K562 (cell line): Measurements from ENCODE around the gene RASSF3. TPM values are rescaled to one million over a fixed set of nuclear protein-coding genes. Genes with fewer than 3 reads are reported as not detected.

Experiments
- ATAC-seq: fragments of 200-7000 bp; cut with Tn5 transposase; 3 replicates; pipeline ENCODE4 v1.9.1; 2020; ENCODE audit warnings: moderate library complexity
- BruUV-seq: library from RNA; stranded (reverse); fragments of 400-500 nt; replicated peaks from 2 replicates; lab custom pipeline; 2021; lab: Mats Ljungman, UMichigan
- CTCF ChIA-PET: fragments of 300-600 bp; formaldehyde crosslinking; extraction: SDS; loops from one replicate; lab custom pipeline; 2021; ENCODE audit warnings: low intra/inter-chr PET ratio; lab: Yijun Ruan, JAX
- POLR2A ChIA-PET: fragments of 300-600, 350-650 bp; sonication (Branson Sonifier 250); formaldehyde crosslinking; extraction: SDS; loops from one replicate; lab custom pipeline; 2021; ENCODE audit warnings: antibody characterized with exemption, inconsistent platforms; lab: Yijun Ruan, JAX
- DNase-seq, 4 experiments: peaks; one replicate each; pipeline versions ENCODE4 v3.0.0 to v3.0.0-alpha.2; 2011 to 2018; ENCODE audit warnings: low spot score in 3 of 4, mixed read lengths in 3 of 4; ENCODE audit errors: extremely low read depth in 1 of 4
- FAIRE-seq: peaks from 2 replicates; lab custom pipeline; 2011; peaks lifted over from hg19 to GRCh38; lab: Jason Lieb, UNC
- H2AFZ ChIP-seq: 2 replicates; pipeline ENCODE4 v1.6.0; 2011; ENCODE audit warnings: low read depth, low read length, control low read depth, inconsistent platforms
- H3K27ac ChIP-seq: fragments of 200-600 bp; 3 replicates; pipeline ENCODE4 v1.8.0; 2011; ENCODE audit warnings: low read depth, mild to moderate bottlenecking, control low read depth, inconsistent platforms, low read length, moderate library complexity, mixed read lengths; ENCODE audit errors: extremely low read depth
- H3K27me3 ChIP-seq, 2 experiments: fragments of 300-600 bp in 1 of 2; 2 replicates in 1 of 2; 3 replicates in 1 of 2; pipeline versions ENCODE4 v1.6.0 to v1.8.0; 2011; ENCODE audit warnings: inconsistent platforms in 2 of 2, low read length in 2 of 2, mild to moderate bottlenecking in 1 of 2, mixed read lengths in 1 of 2, moderate library complexity in 1 of 2; ENCODE audit not compliant: control insufficient read depth in 2 of 2, insufficient read depth in 2 of 2
- H3K36me3 ChIP-seq: fragments of 300-600 bp; 3 replicates; pipeline ENCODE4 v1.8.0; 2011; ENCODE audit warnings: mild to moderate bottlenecking, low read length, inconsistent platforms; ENCODE audit not compliant: control insufficient read depth, insufficient read depth
- H3K4me1 ChIP-seq, 2 experiments: fragments of 200-600 bp in 1 of 2; replicated peaks in 1 of 2; 2 replicates in 1 of 2; 3 replicates in 1 of 2; pipeline versions ENCODE4 v1.5.1 to v1.8.0; 2011; ENCODE audit warnings: inconsistent platforms in 2 of 2, low read length in 2 of 2, mild to moderate bottlenecking in 1 of 2, mixed read lengths in 1 of 2, moderate library complexity in 1 of 2; ENCODE audit not compliant: control insufficient read depth in 2 of 2, insufficient read depth in 2 of 2
- H3K4me2 ChIP-seq: 2 replicates; pipeline ENCODE4 v1.6.1; 2011; ENCODE audit warnings: low read length, control low read depth, inconsistent platforms, mixed read lengths; ENCODE audit not compliant: insufficient read depth
- H3K4me3 ChIP-seq: fragments of 200-600 bp; sonication (generic), shearing (Covaris generic); 2 replicates; pipeline ENCODE4 v1.5.1; 2016; ENCODE audit warnings: control low read depth, inconsistent platforms
- H3K79me2 ChIP-seq: fragments of 200-600 bp; 3 replicates; pipeline ENCODE4 v1.8.0; 2011; ENCODE audit warnings: low read length, inconsistent platforms; ENCODE audit not compliant: control insufficient read depth, insufficient read depth
- H3K9ac ChIP-seq, 2 experiments: 2 replicates each; pipeline versions ENCODE4 v1.6.0 to v1.6.1; 2011; ENCODE audit warnings: low read depth in 2 of 2, low read length in 2 of 2, control low read depth in 1 of 2, inconsistent platforms in 1 of 2, mild to moderate bottlenecking in 1 of 2, mixed read lengths in 1 of 2; ENCODE audit not compliant: insufficient read depth in 1 of 2
- H3K9me1 ChIP-seq: one replicate; pipeline ENCODE4 v1.6.0; 2011; ENCODE audit warnings: inconsistent platforms, mild to moderate bottlenecking, low read length, moderate library complexity; ENCODE audit not compliant: control insufficient read depth, insufficient read depth
- H3K9me3 ChIP-seq: replicated peaks from 2 replicates; pipeline ENCODE4 v1.5.1; 2011; ENCODE audit warnings: low read depth, low read length, inconsistent platforms; ENCODE audit not compliant: control insufficient read depth, insufficient read depth
- H4K20me1 ChIP-seq: replicated peaks from 2 replicates; pipeline ENCODE4 v1.6.1; 2011; ENCODE audit warnings: low read length, inconsistent platforms, mixed read lengths; ENCODE audit not compliant: control insufficient read depth, insufficient read depth
- CBX8 ChIP-seq: fragments of 200-600 bp; sonication (generic); IDR thresholded peaks from 2 replicates; pipeline ENCODE4 v1.6.1; 2012; ENCODE audit warnings: borderline replicate concordance, mixed run types, low read depth, mild to moderate bottlenecking, moderate library complexity, mixed read lengths, low read length, control low read depth, inconsistent platforms; ENCODE audit not compliant: poor library complexity, severe bottlenecking; ENCODE audit errors: extremely low read depth
- XRCC3 ChIP-seq: fragments of 450-650 bp; IDR thresholded peaks from 2 replicates; pipeline ENCODE4 v1.6.1; 2017; ENCODE audit warnings: mild to moderate bottlenecking, moderate library complexity
- ZNF239 ChIP-seq: fragments of 250-450 bp; sonication (Bioruptor Pico); IDR thresholded peaks from 2 replicates; pipeline ENCODE4 v1.4.0; 2020; ENCODE audit warnings: mild to moderate bottlenecking
- ZNF384 ChIP-seq: IDR thresholded peaks from 2 replicates; pipeline ENCODE4 v1.6.1; 2012; ENCODE audit warnings: low read depth, low read length, improper control_type of control experiment
- WGBS: fragments of 100-300 bp; shearing (Covaris generic); methylation state at CpG from one replicate; pipeline ENCODE4 v1.1.6; 2016; ENCODE audit warnings: low coverage, mixed read lengths; ENCODE audit not compliant: insufficient coverage; ENCODE audit errors: missing lambda C conversion rate; 5-methylcytosine and 5-hydroxymethylcytosine counted together
- in situ Hi-C: fragments of 300-500 bp; cut with MboI; formaldehyde crosslinking; loops from 4 replicates; pipeline ENCODE4 v1.15.0; 2018; ENCODE audit warnings: inconsistent platforms, mixed read lengths
- intact Hi-C: fragments of 100-400 bp; cut with micrococcal nuclease; formaldehyde crosslinking; loops from 2 replicates; pipeline ENCODE4 v1.14.2; 2022
- polyA plus RNA-seq, 8 experiments: library from polyadenylated mRNA; depleted of rRNA in 4 of 8; stranded (reverse) in 5 of 8; unstranded in 3 of 8; fragments of >200 nt; fragmentation: Nextera tagmentation in 2 of 8; fragmentation: Illumina TruSeq in 1 of 8; extraction: Ambion mirVana in 2 of 8; extraction: Trizol in 1 of 8; gene quantifications; 2 replicates each; pipeline versions ENCODE4 v1.2.1 to v1.2.3, GENCODE V29; 2011 to 2014; ENCODE audit warnings: inconsistent platforms in 1 of 8, missing spikeins in 1 of 8
- total RNA-seq, 7 experiments: library from RNA; depleted of rRNA in 6 of 7; stranded (reverse); fragments of >200 nt in 6 of 7; fragmentation: Illumina TruSeq in 2 of 7; extraction: Trizol in 2 of 7; gene quantifications; 2 replicates each; pipeline versions ENCODE4 v1.2.1 to v1.2.3, GENCODE V29; 2011 to 2021; ENCODE audit warnings: low replicate concordance in 1 of 7
- TF ChIP-seq, protein P1 (sequence below): sonication (generic); IDR thresholded peaks from 2 replicates; pipeline ENCODE4 v1.6.1; 2016

RASSF3 gene
- total and polyA plus RNA-seq, 9 of the 15 experiments (the other 6 are each of a cell fraction or from before 2014, with no cell fraction given), result 3.7 to 39.2 (median 20.2) TPM

- BruUV-seq, result no TSS peak
- no peak overlapping the region for H3K27ac ChIP-seq
- in situ Hi-C loops (no loop called here), intact Hi-C loops (no loop called here)
- no peak overlapping the region for H2AFZ ChIP-seq
- H3K27me3 ChIP-seq, result no peaks in the 10 kb centered on the region
- peaks cover 60% of the 10 kb centered on the region for H3K36me3 ChIP-seq
- WGBS, result 51% methylated on average over 5 of the region's 5 CpGs
- no peak overlapping the region for H3K9ac ChIP-seq
- H3K4me2 ChIP-seq, result no peak overlapping the region
- H3K79me2 ChIP-seq, result no peaks in the 10 kb centered on the region
- no peaks in the 10 kb centered on the region for H4K20me1 ChIP-seq
- ChIA-PET CTCF (no interaction called here), POLR2A (no interaction called here)
- no peak overlapping the region for H3K4me3 ChIP-seq
- H3K4me1 ChIP-seq, result no peaks in the 10 kb centered on the region
- H3K9me1 ChIP-seq, result no peaks in the 10 kb centered on the region
- FAIRE-seq (no peak), ATAC-seq (no peak), DNase-seq (no peak)
- H3K9me3 ChIP-seq, result no peaks in the 10 kb centered on the region
- no peak for TF ChIP-seq XRCC3
- no peak for TF ChIP-seq CBX8
- TF ChIP-seq, protein P1, sequence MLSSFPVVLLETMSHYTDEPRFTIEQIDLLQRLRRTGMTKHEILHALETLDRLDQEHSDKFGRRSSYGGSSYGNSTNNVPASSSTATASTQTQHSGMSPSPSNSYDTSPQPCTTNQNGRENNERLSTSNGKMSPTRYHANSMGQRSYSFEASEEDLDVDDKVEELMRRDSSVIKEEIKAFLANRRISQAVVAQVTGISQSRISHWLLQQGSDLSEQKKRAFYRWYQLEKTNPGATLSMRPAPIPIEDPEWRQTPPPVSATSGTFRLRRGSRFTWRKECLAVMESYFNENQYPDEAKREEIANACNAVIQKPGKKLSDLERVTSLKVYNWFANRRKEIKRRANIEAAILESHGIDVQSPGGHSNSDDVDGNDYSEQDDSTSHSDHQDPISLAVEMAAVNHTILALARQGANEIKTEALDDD, result no peak
- TF ChIP-seq ZNF384, result peak; percentile 75
- no peak for TF ChIP-seq ZNF239 (CRISPR knock-in tag)
Observed at GRCh38 chr12:64744422-64745258, 134.3 kb downstream of the RASSF3 start.
